ENCODE results near the gene PCBP3.
"Not testable (repeated sequence)": the region's sequence is repeated elsewhere in the genome, so short reads cannot be mapped to it uniquely, and the experiment has no call there.

Gene PCBP3

GRCh38 chr21:45809421-45809820 is 165.9 kb downstream of the PCBP3 start:
- DNase-seq (ENCODE audit: low spot score) = no peak

- DNase-seq (ENCODE audit: low spot score) = no peak
These were observed 167.6 kb downstream of the PCBP3 start for GRCh38 chr21:45811136-45811535.

GRCh38 chr21:45814210-45814940 is 170.8 kb downstream of the PCBP3 start:
- DNase-seq (ENCODE audit: low spot score) = not testable (repeated sequence)

GRCh38 chr21:45815781-45816180 is 172.3 kb downstream of the PCBP3 start:
- DNase-seq (ENCODE audit: low spot score) = not testable (repeated sequence)

- no peak for DNase-seq (ENCODE audit: low spot score)
These were observed 173.3 kb downstream of the PCBP3 start for GRCh38 chr21:45816794-45817193.

GRCh38 chr21:45817345-45817744 is 173.8 kb downstream of the PCBP3 start:
- no peak for DNase-seq (ENCODE audit: low spot score)

- DNase-seq (ENCODE audit: low spot score) = peak; percentile 8
These were observed 174.9 kb downstream of the PCBP3 start for GRCh38 chr21:45818276-45818903.

- DNase-seq (ENCODE audit: low spot score) = no peak
These were observed 175.4 kb downstream of the PCBP3 start for GRCh38 chr21:45818904-45819285.

GRCh38 chr21:45819478-45820170 is 176.1 kb downstream of the PCBP3 start:
- no peak for DNase-seq (ENCODE audit: low spot score)

GRCh38 chr21:45820171-45821091 is 176.9 kb downstream of the PCBP3 start:
- peak; percentile 79 for DNase-seq (ENCODE audit: low spot score)

- no peak for DNase-seq (ENCODE audit: low spot score)
These were observed 177.9 kb downstream of the PCBP3 start for GRCh38 chr21:45821315-45821962.

GRCh38 chr21:45821998-45822397 is 178.5 kb downstream of the PCBP3 start:
- DNase-seq (ENCODE audit: low spot score) = no peak

GRCh38 chr21:45822429-45823099 is 179.0 kb downstream of the PCBP3 start:
- DNase-seq (ENCODE audit: low spot score) = no peak

- no peak for DNase-seq (ENCODE audit: low spot score)
These were observed 179.7 kb downstream of the PCBP3 start for GRCh38 chr21:45823100-45823681.

GRCh38 chr21:45824546-45825215 is 181.2 kb downstream of the PCBP3 start:
- no peak for DNase-seq (ENCODE audit: low spot score)

- no peak for DNase-seq (ENCODE audit: low spot score)
These were observed 181.7 kb downstream of the PCBP3 start for GRCh38 chr21:45825219-45825618.

- DNase-seq (ENCODE audit: low spot score) = no peak
These were observed 183.3 kb downstream of the PCBP3 start for GRCh38 chr21:45826676-45827301.

- no peak for DNase-seq (ENCODE audit: low spot score)
These were observed 183.8 kb downstream of the PCBP3 start for GRCh38 chr21:45827302-45827692.

- no peak for DNase-seq (ENCODE audit: low spot score)
These were observed 184.5 kb downstream of the PCBP3 start for GRCh38 chr21:45827881-45828579.
